GM20431 (cell line): ENCODE results near the gene SLC11A1.

Source experiments
- in situ Hi-C: fragments of 300-500 bp; cut with MseI, MboI; formaldehyde crosslinking; loops from one replicate; pipeline ENCODE4 v1.15.0; 2020; ENCODE audit warnings: low sequenced_read_pairs; ENCODE audit not compliant: unreplicated experiment

Gene SLC11A1

DNA sequence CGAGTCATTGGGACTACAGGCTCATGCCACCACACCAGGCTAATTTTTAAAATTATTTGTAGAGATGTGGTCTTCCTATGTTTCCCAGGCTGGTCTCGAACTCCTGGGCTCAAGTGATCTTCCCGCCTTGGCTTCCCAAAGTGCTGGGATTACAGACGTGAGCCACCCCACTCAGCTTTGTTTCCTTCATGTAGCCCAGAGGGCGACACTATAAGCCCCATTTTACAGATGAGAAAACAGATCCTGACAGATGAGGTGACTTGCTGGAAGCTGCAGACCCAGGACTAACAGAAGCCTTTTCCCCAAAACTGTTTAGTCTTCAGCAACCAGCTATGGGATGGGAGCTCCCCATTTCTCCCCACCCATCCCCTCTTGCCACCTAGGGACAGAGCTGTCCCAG lies 10.4 kb downstream of the SLC11A1 start:
- in situ Hi-C loops = loop anchor here (10.0 kb wide), 1 partner anchor 98 kb away; the partner anchor contains the start of gene TMBIM1

DNA sequence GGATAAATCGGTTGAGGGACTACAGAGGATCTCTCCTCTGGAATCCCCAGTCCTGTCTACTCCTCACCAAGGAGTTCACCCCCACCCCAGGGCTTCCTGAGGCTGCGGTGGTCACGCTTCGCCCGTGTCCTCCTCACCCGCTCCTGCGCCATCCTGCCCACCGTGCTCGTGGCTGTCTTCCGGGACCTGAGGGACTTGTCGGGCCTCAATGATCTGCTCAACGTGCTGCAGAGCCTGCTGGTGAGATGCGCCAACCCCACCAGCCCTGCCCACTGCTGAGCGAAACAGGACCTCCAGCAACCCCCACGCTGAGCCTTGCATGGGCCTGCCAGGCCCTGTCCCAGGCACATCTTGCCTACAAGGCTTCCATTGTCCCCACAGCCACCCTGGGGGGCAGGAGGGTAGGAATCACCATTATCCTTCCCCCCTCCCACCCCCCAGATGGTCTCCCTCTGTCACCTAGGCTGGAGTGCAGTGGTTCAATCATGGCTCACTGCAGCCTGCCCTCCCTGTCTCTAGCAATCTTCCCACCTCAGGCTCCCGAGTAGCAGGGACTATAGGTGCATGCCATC lies 10.9 kb downstream of the SLC11A1 start:
- in situ Hi-C loops = loop anchor here (10.0 kb wide), 1 partner anchor 98 kb away; the partner anchor contains the start of gene TMBIM1

DNA sequence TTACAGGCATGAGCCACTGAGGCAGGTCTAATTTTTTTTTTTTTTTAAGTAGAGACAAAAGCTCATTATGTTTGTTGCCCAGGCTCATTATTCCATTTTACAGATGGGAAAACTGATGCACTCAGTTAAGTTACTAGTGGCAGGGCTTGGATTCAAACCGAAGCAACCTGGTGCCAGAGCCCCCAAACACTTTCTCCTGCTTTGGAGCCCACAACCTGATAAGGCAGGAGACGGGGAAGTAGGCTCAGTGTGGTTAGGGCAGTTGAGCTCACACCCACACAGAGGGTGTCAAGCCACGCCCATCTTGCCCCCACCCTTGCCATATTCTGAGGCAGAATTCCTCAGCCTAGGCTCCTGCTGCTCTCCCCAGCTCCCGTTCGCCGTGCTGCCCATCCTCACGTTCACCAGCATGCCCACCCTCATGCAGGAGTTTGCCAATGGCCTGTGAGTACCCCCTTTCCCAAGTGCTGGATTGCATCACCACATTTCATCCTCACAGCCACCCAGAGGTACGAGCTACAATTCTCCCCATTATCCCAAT lies 11.7 kb downstream of the SLC11A1 start:
- in situ Hi-C loops = loop anchor here (10.0 kb wide), 1 partner anchor 99 kb away; the partner anchor contains the start of gene TMBIM1

DNA sequence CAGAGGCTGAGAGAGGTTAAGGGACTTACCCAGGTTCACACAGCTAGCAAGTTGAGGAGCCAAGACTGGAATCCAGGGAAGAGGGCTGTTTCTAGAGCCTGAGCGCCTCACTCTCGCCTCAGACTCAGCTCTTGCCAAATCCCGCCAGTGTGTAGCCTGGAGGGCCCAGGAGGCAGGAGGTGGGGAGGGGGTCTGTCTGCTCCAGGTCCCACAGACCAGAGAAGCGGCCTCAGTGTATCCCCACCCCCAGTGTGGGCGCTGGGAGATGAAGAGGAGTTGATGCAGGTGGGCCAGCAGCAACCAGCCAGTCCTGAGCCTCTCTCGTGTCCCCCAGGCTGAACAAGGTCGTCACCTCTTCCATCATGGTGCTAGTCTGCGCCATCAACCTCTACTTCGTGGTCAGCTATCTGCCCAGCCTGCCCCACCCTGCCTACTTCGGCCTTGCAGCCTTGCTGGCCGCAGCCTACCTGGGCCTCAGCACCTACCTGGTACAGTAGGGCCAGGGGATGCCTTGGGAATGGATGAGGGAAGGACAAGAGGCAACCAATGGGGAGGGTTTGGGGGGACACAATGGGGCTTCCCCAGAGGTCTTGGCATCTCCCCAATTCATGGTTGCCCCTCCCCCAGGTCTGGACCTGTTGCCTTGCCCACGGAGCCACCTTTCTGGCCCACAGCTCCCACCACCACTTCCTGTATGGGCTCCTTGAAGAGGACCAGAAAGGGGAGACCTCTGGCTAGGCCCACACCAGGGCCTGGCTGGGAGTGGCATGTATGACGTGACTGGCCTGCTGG lies 12.4 kb downstream of the SLC11A1 start:
- in situ Hi-C loops = loop anchor here (10.0 kb wide), 1 partner anchor 100 kb away; the partner anchor contains the start of gene TMBIM1

DNA sequence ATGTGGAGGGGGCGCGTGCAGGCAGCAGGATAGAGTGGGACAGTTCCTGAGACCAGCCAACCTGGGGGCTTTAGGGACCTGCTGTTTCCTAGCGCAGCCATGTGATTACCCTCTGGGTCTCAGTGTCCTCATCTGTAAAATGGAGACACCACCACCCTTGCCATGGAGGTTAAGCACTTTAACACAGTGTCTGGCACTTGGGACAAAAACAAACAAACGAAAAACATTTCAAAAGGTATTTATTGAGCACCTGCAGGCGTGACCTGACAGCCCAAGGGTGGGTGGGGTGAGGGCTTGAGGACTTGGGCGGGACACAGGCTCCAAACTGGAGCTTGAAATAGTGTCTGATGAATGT lies 13.0 kb downstream of the SLC11A1 start:
- in situ Hi-C loops = loop anchor here (10.0 kb wide), 1 partner anchor 100 kb away; the partner anchor contains the start of gene TMBIM1

DNA sequence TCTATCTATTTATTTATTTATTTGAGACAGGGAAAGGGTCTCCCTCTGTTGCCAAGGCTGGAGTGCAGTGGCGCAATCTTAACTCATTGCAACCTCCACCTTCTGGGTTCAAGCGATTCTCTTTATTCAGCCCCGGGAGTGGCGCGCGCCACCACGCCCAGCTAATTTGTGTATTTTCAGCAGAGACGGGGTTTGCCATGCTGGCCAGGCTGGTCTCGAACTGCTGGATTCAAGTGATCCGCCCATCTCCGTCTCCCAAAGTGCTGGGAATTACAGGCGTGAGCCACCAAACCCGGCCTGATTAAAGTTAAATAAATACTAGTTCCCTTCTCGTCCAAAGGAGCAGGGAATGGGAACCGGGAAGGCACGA lies 13.4 kb downstream of the SLC11A1 start:
- in situ Hi-C loops = loop anchor here (10.0 kb wide), 1 partner anchor 101 kb away; the partner anchor contains the start of gene TMBIM1

DNA sequence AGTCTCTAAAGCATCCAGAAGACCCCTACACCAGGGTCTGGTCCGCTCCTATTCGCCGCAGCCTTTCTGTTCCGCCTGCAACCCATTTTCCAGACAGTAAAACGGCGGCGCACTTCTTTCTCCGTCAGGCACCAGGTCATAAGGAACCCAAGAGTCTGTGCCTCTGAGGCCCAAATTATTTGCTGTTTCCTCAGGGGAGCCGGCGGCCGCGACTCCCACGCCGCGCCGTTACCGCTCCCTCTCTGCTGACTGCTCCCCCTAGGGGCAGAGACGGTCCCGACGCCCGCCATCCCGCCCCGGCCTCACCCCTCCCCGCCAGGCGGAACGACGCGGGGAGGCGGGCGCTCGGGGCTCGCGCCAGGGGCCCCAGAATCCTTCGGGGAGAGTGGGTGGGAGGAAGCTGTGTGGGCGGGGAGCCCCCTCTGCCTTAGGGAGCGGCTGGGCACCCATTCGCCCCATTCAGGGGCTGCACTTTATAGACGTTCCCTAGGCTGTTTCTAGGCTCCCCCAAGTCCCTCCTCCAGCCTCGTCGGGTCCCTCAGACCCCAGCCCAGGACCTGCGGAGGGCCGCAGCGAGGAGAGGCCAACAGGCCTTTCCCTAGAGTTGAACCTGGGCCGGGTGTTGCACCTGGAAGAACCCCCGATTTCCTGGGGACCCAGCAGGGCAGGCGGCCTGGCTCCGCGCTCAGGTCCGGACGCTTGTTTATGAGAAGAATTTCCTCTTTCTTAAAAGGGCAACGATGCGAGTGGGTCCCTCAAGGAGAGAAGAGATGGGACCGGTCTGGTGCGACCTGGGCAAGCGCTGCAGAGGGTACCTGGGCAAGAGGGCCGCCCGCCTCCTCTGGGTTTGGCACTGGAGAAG lies 14.0 kb downstream of the SLC11A1 start:
- in situ Hi-C loops = loop anchor here (10.0 kb wide), 1 partner anchor 101 kb away; the partner anchor contains the start of gene TMBIM1

DNA sequence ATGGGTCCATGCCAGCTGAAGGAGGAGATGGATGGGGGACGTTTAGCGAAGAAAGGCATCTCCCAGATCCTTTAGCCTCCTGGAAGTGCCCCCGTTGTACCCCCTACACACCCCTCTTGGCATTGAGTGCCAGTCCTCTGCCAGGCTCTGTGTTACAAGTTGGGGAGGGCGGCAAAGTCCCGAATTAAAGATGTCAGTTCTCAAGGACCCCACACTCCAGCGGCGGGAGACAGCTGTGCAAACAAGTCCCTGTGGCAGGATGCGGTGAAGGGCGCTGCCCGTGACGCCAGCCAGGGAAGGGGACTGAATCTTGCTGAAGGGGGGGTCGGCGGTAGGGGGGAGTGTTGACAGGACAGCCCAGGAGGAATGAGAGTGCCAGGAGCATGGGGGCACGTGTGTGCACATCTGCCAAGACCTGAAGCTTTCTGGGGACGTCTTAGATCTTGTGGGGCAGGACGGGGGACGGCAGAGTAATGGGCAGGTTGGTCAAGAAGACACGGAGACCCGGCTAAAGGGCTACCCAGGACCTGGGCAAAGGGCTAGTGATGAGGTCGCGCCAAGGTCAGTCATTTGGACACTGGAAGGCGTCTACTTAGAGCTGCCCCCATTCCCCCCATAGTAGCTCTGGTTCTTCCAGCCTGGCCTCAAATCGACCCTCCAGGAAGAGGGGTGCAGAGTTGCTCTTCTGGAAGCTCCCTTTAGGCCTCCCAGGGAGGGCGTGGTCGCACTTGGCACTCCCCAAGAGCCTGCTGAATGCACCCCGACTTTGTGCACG lies 14.8 kb downstream of the SLC11A1 start:
- in situ Hi-C loops = loop anchor here (10.0 kb wide), 1 partner anchor 102 kb away; the partner anchor contains the start of gene TMBIM1

DNA sequence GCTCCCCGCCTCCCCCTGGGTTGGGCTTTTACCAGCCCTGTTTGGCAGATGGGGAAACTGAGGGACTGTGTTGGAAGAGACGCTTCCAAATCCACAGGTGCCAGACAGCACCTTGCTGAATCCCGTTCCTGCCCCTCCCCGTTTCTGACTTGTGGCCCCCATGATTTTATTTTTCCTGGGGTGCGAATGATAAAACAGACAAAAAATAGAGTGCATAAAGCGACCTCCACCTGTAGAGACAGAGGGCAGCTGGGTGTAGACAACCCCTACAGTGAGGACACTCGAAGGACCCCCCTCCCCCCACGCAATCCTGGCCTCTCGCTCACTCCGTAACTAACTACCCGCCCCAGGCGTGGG lies 15.4 kb downstream of the SLC11A1 start:
- in situ Hi-C loops = loop anchor here (10.0 kb wide), 1 partner anchor 103 kb away; the partner anchor contains the start of gene TMBIM1

DNA sequence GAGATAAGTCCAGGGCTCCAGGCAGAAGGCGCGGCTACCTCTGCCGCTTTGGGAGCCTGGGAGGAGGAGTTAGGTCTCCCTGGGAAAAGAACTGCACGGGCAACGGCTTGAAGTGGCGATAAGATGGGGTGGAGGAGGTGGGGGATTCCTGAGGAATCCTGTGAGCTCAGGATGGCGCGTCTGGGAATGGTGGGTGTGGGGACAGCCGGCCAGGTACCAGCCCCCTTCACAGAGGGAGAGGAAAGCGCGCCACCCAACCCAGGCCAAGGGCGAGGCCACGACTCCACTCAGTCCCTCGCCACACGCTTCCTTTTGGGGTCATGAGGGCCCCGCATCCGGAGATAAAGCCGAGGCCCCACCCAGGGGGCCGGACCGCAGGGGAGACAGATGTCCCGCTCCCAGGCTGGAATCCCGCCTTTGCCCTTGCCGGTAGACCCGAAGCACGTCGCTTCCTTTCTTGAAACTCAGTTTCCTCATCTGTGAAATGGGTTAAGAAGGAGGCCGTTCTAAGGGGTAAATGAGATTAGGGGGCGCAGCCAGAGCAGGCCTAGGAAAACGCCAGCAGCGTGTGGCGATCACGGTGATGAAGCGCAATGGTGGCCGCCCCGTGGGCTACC lies 15.9 kb downstream of the SLC11A1 start:
- in situ Hi-C loops = loop anchor here (10.0 kb wide), 1 partner anchor 103 kb away; the partner anchor contains the start of gene TMBIM1

DNA sequence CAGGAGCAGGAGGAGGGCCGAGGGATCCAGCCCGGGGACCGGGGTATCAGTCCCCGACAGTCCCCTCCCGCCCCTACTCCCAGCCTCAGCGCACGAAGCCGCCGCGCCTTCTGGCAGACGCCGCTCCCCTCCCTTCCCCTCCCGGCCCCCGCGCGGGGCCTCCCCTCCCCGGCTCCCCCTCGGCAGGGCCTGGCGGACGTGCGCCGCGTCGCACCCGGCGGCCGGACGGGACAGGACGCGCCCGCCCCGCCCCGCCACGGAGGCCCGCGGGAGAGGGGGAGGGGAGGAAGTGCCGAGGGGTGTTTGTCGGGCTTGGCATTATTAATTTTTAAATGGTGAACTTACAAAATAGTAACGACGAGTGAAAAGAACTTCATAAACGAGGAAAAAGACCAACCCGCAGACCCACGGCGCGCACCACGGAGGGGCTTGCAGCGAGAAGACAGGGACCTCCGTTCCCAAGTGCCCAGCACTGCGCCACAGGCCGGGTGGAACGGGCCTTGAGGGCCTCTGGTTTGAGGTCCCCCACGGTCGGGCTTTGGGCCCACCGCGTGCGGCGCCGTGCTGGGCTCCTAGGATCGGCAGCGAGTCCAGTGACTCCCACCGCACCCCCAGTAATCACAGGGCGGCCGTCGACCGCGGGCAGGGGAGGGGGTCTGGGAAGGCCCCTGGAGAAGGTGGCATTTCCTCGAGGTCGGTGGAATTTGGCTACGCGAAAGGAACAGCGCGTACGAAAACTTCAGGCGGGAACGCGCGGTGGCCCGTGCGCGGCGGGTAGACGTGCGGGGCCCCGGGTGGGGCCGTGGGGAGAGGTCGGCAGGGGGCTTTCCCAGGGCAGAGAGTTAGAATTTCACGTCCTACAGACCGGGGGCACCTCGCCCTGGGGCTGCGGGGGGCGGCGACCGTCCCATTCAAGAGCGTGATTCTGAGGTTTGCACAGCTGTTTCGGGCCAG lies 16.6 kb downstream of the SLC11A1 start:
- in situ Hi-C loops = loop anchor here (10.0 kb wide), 1 partner anchor 104 kb away; the partner anchor contains the start of gene TMBIM1

DNA sequence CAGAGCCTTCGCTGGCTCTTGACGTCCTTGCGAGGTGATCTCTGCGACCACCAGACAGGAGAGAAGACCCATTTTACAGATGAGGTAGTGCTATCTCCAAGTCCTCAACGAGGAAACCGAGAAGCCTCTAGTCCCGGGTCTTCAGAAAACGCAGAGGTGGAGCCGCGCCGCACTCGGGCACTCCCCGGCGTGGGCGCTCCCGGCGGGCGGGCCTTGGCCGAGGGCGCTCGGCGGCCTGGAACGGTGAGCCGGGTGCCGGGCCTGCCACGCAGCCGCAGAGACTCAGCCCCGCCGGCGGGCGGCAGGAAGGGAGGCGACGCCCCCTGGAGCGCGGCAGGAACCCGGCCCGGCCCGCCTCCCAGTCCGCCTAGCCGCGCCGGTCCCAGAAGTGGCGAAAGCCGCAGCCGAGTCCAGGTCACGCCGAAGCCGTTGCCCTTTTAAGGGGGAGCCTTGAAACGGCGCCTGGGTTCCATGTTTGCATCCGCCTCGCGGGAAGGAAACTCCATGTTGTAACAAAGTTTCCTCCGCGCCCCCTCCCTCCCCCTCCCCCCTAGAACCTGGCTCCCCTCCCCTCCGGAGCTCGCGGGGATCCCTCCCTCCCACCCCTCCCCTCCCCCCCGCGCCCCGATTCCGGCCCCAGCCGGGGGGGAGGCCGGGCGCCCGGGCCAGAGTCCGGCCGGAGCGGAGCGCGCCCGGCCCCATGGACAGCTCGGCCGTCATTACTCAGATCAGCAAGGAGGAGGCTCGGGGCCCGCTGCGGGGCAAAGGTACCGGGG lies 17.5 kb downstream of the SLC11A1 start, which contains the start of gene CTDSP1:
TSS of gene CTDSP1 (plus strand) at position 478 of the 776 bp plus-strand sequence. CDS start at position 701, 223 bp downstream.
- in situ Hi-C loops = loop anchor here (10.0 to 25.0 kb wide), 3 partner anchors 105 to 438 kb away; partner anchors contain the start of genes BCS1L, PRKAG3, RNF25 and STK36

DNA sequence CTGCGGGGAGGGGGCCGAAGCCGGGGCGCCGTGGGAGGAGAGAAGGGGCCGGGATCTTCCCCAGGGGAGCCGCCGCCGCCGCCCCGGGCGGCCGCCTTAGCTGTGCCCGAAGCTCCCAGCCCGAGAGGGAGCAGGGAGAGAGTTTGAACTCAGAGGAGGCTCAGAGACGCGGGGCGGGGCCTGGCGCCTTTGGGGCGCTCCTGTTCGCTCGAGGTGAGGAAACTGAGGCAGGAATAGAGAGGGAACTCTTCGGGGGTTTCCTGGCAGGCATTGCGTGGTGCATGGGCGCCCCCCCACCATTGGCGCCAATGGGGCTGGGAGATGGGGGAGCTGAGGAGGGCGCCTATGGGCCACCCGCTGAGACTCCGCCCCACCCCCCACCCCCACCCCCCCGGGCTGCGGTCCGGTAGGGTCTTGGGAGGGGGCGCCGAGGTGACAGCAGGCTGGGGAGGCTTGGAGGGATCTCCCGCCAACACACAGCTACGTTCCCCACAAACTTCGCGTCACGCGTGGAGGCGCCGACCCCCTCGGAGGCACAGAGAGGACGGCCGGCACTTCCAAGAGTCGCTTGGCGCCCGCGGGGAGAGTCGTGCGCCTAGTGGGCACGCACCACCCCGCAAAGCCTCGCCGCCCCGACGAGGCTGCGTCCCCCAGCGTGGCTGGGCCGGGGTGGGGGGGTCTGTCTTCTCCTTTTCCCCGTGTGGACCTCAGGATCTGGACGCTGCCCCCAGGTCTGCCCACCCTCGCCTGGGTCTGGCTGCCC lies 18.3 kb downstream of the SLC11A1 start:
- in situ Hi-C loops = loop anchor here (25.0 kb wide), 2 partner anchors 262 to 437 kb away; partner anchors contain the start of genes BCS1L, PRKAG3, RNF25 and STK36

DNA sequence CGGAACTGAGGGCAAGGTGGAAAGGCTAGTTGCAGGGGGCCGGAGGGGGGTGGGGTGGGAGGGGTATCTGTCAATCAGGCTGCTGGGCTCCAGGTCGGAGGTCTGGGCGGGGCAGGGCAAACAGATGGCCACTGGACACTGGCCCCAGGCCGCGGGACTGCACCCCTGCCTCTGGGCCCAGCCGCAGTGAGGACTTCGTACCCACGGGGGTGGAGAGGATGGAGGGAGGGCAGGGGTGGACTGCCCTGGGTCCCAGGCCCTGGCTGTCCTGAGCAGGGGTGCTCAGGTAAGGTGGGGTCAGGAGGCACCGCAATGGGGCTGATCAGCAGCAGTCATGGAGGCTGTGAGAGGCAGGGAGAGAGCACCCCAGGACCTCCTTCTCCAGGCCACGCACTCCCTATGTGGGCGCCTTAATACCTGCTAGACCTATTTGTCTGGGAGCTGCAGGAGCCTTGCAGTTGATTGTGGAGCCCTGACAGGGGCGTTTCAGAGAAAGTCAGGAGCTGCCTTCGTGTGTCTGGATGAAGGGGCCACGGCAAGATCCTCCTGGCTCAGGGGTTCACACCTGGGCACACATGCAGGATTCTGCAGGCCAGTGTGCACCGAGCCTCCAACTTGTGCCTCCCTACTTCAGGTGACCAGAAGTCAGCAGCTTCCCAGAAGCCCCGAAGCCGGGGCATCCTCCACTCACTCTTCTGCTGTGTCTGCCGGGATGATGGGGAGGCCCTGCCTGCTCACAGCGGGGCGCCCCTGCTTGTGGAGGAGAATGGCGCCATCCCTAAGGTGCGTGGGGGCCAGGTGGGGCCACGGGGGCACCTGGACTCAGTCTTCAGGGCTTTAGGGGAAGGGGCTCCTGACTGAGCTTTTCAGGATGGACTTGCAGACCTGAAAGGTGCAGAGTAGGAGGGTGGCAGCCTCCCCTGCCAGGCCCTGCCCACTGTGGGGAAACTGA lies 19.1 kb downstream of the SLC11A1 start:
- in situ Hi-C loops = loop anchor here (25.0 kb wide), 2 partner anchors 261 to 436 kb away; partner anchors contain the start of genes BCS1L, PRKAG3, RNF25 and STK36
